HepG2 (cell line): ENCODE measurements around the gene TMEM151A. TPM values are rescaled to one million over a fixed set of nuclear protein-coding genes. Genes with fewer than 3 reads are reported as not detected.

Experiments
- GTF3A ChIP-seq: sonication (generic); formaldehyde crosslinking; conservative IDR thresholded peaks from 2 replicates; pipeline ENCODE4 v1.4.0; 2020; ENCODE audit warnings: mild to moderate bottlenecking, missing genetic modification reagents
- HIVEP1 ChIP-seq: sonication (generic); formaldehyde crosslinking; IDR thresholded peaks from 2 replicates; pipeline ENCODE4 v1.4.0; 2020; ENCODE audit warnings: mild to moderate bottlenecking, missing genetic modification reagents
- JUNB ChIP-seq: sonication (generic); formaldehyde crosslinking; IDR thresholded peaks from 2 replicates; pipeline ENCODE4 v1.8.0; 2022; ENCODE audit warnings: missing genetic modification reagents, mild to moderate bottlenecking, borderline replicate concordance
- KDM1A ChIP-seq: IDR thresholded peaks from 2 replicates; pipeline ENCODE4 v1.6.1; 2016; ENCODE audit warnings: missing compliant biosample characterization
- POLR2A ChIP-seq, 2 experiments: IDR thresholded peaks; 2 replicates each; pipeline ENCODE4 v1.6.1; 2011; ENCODE audit warnings: low read depth in 2 of 2, low read length in 2 of 2, mild to moderate bottlenecking in 1 of 2, moderate library complexity in 1 of 2; ENCODE audit not compliant: insufficient read depth in 1 of 2
- RAD21 ChIP-seq: fragments of 450-650 bp; formaldehyde crosslinking; IDR thresholded peaks from 2 replicates; pipeline ENCODE4 v1.5.0; 2020; ENCODE audit warnings: mild to moderate bottlenecking
- SAFB2 ChIP-seq: sonication (generic); formaldehyde crosslinking; IDR thresholded peaks from 2 replicates; pipeline ENCODE4 v1.5.1; 2020; ENCODE audit warnings: missing genetic modification reagents, low read depth, mild to moderate bottlenecking, borderline replicate concordance
- SIN3B ChIP-seq: fragments of 150-350 bp; IDR thresholded peaks from 2 replicates; pipeline ENCODE4 v1.6.1; 2014; ENCODE audit warnings: low read length
- SNAPC2 ChIP-seq: sonication (generic); formaldehyde crosslinking; IDR thresholded peaks from 2 replicates; pipeline ENCODE4 v1.8.1; 2022; ENCODE audit warnings: mild to moderate bottlenecking, missing genetic modification reagents
- SRY ChIP-seq: sonication (generic); formaldehyde crosslinking; IDR thresholded peaks from 2 replicates; pipeline ENCODE4 v1.8.0; 2022; ENCODE audit warnings: mild to moderate bottlenecking, missing genetic modification reagents
- ZFYVE20 ChIP-seq: sonication (generic); formaldehyde crosslinking; IDR thresholded peaks from 2 replicates; pipeline ENCODE4 v1.8.0; 2023; ENCODE audit warnings: low read depth, mild to moderate bottlenecking, moderate library complexity, missing genetic modification reagents, borderline replicate concordance
- ZNF232 ChIP-seq: sonication (generic); formaldehyde crosslinking; IDR thresholded peaks from 2 replicates; pipeline ENCODE4 v1.4.0; 2020; ENCODE audit warnings: missing genetic modification reagents, borderline replicate concordance
- ZNF432 ChIP-seq: sonication (generic); formaldehyde crosslinking; IDR thresholded peaks from 2 replicates; pipeline ENCODE4 v1.5.0; 2020; ENCODE audit warnings: missing genetic modification reagents, mild to moderate bottlenecking, borderline replicate concordance
- ZNF546 ChIP-seq: sonication (generic); formaldehyde crosslinking; conservative IDR thresholded peaks from 2 replicates; pipeline ENCODE4 v1.8.1; 2023; ENCODE audit warnings: mild to moderate bottlenecking, missing genetic modification reagents
- ZNF607 ChIP-seq: sonication (generic); formaldehyde crosslinking; IDR thresholded peaks from 2 replicates; pipeline ENCODE4 v1.5.1; 2020; ENCODE audit warnings: missing genetic modification reagents, mild to moderate bottlenecking, borderline replicate concordance
- ZNF615 ChIP-seq: sonication (generic); formaldehyde crosslinking; IDR thresholded peaks from 2 replicates; pipeline ENCODE4 v1.5.0; 2020; ENCODE audit warnings: mild to moderate bottlenecking, missing genetic modification reagents, borderline replicate concordance
- ZNF644 ChIP-seq: IDR thresholded peaks from 2 replicates; pipeline ENCODE4 v1.6.1; 2016; ENCODE audit warnings: low read depth
- ZNF678 ChIP-seq: sonication (generic); formaldehyde crosslinking; IDR thresholded peaks from 2 replicates; pipeline ENCODE4 v1.4.0; 2020; ENCODE audit warnings: mild to moderate bottlenecking, missing genetic modification reagents
- ZNF761 ChIP-seq: sonication (generic); formaldehyde crosslinking; conservative IDR thresholded peaks from 2 replicates; pipeline ENCODE4 v1.4.0; 2020; ENCODE audit warnings: mild to moderate bottlenecking, missing genetic modification reagents
- ZNF839 ChIP-seq: sonication (generic); formaldehyde crosslinking; IDR thresholded peaks from 2 replicates; pipeline ENCODE4 v1.4.0; 2020; ENCODE audit warnings: missing genetic modification reagents, mild to moderate bottlenecking, borderline replicate concordance
- polyA plus RNA-seq, 8 experiments: library from polyadenylated mRNA; depleted of rRNA in 3 of 8; stranded (reverse) in 7 of 8; unstranded in 1 of 8; fragments of >200 nt; fragmentation: Illumina TruSeq in 4 of 8; extraction: Trizol in 4 of 8; gene quantifications; 2 replicates each; pipeline versions ENCODE4 v1.2.1 to v1.2.3, GENCODE V29; 2011 to 2016; ENCODE audit warnings: low read depth in 4 of 8, missing spikeins in 1 of 8, mixed read lengths in 1 of 8; ENCODE audit not compliant: insufficient read depth in 1 of 8
- total RNA-seq, 5 experiments: library from RNA; depleted of rRNA; stranded (reverse); fragments of >200 nt; fragmentation: Illumina TruSeq; extraction: Trizol; gene quantifications; 2 replicates each; pipeline ENCODE4 v1.2.3, GENCODE V29; 2016; ENCODE audit warnings: low read depth in 1 of 5
- TF ChIP-seq, protein P1 (sequence below): IDR thresholded peaks from 2 replicates; pipeline ENCODE4 v1.6.1; 2016
- TF ChIP-seq, protein P2 (sequence below): IDR thresholded peaks from 2 replicates; pipeline ENCODE4 v1.6.1; 2016; ENCODE audit warnings: missing biosample characterization, missing genetic modification reagents, low read depth
- TF ChIP-seq, protein P3 (sequence below): sonication (generic); formaldehyde crosslinking; IDR thresholded peaks from 2 replicates; pipeline ENCODE4 v1.4.0; 2020; ENCODE audit warnings: missing genetic modification reagents, borderline replicate concordance

Gene TMEM151A
- total and polyA plus RNA-seq, 2 of the 13 experiments (the other 11 are each of a cell fraction or from before 2014, with no cell fraction given): 0.18 to 0.33 TPM

DNA sequence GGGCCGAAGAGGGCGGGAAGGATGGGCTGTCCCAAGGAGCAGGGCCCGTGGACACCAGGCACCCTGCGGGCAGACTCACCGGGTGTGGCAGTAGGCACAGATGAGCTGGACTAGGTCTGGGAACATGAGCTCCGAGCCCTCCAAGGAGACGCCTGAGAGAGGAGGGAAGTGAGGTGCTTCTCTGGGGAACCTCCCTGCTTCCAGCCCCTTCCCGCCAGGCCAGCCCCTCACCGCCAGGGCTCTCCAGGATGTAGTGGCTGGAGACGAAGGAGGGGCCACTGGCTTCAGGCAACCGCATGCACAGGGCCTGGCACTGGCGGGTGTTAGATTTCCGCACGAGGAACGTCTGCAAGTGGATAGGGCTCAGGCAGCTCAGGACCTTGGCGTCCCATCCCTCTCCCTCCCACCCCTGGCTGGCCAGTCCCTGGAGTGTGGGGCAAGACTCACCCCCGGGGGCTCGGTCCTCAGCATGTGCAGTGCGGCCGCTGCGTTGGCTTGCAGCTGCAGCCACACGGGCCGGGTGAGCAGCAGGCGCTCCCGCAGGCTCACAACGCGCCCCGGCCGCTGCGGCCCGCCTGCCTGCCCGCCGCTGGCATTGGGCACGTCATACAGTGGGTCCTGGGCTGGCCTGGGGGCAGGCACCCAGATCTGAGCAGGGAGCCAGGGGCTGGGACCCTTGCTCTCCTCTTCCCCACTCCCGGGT, 44.0 kb downstream of the TMEM151A start (continued):
- TF ChIP-seq ZNF839 (CRISPR knock-in tag): no peak
- TF ChIP-seq POLR2A (IDR thresholded peaks at IDR 0.05; ENCODE audit: insufficient read depth in 1 of 2, low read depth in 2 of 2, low read length in 2 of 2): peak in 1 of 2 experiments; percentile 14; a peak in 1 of 4 replicates
- TF ChIP-seq, protein P1, sequence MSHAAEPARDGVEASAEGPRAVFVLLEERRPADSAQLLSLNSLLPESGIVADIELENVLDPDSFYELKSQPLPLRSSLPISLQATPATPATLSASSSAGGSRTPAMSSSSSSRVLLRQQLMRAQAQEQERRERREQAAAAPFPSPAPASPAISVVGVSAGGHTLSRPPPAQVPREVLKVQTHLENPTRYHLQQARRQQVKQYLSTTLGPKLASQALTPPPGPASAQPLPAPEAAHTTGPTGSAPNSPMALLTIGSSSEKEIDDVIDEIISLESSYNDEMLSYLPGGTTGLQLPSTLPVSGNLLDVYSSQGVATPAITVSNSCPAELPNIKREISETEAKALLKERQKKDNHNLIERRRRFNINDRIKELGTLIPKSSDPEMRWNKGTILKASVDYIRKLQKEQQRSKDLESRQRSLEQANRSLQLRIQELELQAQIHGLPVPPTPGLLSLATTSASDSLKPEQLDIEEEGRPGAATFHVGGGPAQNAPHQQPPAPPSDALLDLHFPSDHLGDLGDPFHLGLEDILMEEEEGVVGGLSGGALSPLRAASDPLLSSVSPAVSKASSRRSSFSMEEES (CRISPR knock-in tag): no peak
- TF ChIP-seq ZNF546 (CRISPR knock-in tag): peak; percentile 18; the same call in 1 of the 2 replicates
- TF ChIP-seq SRY (CRISPR knock-in tag): no peak
- no peak for TF ChIP-seq KDM1A
- peak; percentile 60; the same call in 1 of the 2 replicates for TF ChIP-seq ZFYVE20
- no peak for TF ChIP-seq RAD21 (CRISPR knock-in tag)
- peak; percentile 24; the same call in 1 of the 2 replicates for TF ChIP-seq ZNF607 (CRISPR knock-in tag)
- TF ChIP-seq, protein P2, sequence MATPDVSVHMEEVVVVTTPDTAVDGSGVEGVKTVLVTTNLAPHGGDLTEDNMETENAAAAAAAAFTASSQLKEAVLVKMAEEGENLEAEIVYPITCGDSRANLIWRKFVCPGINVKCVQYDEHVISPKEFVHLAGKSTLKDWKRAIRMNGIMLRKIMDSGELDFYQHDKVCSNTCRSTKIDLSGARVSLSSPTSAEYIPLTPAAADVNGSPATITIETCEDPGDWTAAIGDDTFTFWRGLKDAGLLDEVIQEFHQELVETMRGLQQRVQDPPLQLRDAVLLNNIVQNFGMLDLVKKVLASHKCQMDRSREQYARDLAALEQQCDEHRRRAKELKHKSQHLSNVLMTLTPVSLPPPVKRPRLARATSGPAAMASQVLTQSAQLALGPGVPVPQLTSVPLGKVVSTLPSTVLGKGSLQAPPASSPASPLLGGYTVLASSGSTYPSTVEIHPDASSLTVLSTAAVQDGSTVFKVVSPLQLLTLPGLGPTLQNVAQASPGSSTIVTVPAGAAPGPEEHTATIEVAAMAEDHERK (CRISPR knock-in tag): no peak
- TF ChIP-seq, protein P3, sequence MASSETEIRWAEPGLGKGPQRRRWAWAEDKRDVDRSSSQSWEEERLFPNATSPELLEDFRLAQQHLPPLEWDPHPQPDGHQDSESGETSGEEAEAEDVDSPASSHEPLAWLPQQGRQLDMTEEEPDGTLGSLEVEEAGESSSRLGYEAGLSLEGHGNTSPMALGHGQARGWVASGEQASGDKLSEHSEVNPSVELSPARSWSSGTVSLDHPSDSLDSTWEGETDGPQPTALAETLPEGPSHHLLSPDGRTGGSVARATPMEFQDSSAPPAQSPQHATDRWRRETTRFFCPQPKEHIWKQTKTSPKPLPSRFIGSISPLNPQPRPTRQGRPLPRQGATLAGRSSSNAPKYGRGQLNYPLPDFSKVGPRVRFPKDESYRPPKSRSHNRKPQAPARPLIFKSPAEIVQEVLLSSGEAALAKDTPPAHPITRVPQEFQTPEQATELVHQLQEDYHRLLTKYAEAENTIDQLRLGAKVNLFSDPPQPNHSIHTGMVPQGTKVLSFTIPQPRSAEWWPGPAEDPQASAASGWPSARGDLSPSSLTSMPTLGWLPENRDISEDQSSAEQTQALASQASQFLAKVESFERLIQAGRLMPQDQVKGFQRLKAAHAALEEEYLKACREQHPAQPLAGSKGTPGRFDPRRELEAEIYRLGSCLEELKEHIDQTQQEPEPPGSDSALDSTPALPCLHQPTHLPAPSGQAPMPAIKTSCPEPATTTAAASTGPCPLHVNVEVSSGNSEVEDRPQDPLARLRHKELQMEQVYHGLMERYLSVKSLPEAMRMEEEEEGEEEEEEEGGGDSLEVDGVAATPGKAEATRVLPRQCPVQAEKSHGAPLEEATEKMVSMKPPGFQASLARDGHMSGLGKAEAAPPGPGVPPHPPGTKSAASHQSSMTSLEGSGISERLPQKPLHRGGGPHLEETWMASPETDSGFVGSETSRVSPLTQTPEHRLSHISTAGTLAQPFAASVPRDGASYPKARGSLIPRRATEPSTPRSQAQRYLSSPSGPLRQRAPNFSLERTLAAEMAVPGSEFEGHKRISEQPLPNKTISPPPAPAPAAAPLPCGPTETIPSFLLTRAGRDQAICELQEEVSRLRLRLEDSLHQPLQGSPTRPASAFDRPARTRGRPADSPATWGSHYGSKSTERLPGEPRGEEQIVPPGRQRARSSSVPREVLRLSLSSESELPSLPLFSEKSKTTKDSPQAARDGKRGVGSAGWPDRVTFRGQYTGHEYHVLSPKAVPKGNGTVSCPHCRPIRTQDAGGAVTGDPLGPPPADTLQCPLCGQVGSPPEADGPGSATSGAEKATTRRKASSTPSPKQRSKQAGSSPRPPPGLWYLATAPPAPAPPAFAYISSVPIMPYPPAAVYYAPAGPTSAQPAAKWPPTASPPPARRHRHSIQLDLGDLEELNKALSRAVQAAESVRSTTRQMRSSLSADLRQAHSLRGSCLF: no peak
- peak; percentile 34; the same call in 1 of the 2 replicates for TF ChIP-seq ZNF678 (CRISPR knock-in tag)
- no peak for TF ChIP-seq ZNF644
- TF ChIP-seq SNAPC2 (CRISPR knock-in tag): no peak
- TF ChIP-seq ZNF232: no peak
- TF ChIP-seq SIN3B: no peak
- peak; percentile 25; the same call in 1 of the 2 replicates for TF ChIP-seq ZNF761 (CRISPR knock-in tag)
- TF ChIP-seq HIVEP1: no peak
- TF ChIP-seq SAFB2 (CRISPR knock-in tag): 0 out of 2 replicates have a peak, but pooled peaks have one; percentile 11
- TF ChIP-seq JUNB (CRISPR knock-in tag): no peak
- TF ChIP-seq ZNF615: no peak
- 0 out of 2 replicates have a peak, but pooled peaks have one; percentile 20 for TF ChIP-seq GTF3A
- TF ChIP-seq ZNF432 (CRISPR knock-in tag): no peak
